Endothelial cell of umbilical vein (primary cell): Measurements from ENCODE around the gene COL1A1. TPM values are rescaled to one million over a fixed set of nuclear protein-coding genes. Genes with fewer than 3 reads are reported as not detected.

ENCODE experiments used
- BruUV-seq: library from RNA; stranded (reverse); fragments of 400-500 nt; replicated peaks from 2 replicates; lab custom pipeline; 2021; lab: Mats Ljungman, UMichigan
- CTCF ChIA-PET: fragments of 300-600, 350-600 bp; sonication (Branson Sonifier 250); formaldehyde crosslinking; loops from one replicate; lab custom pipeline; 2021; ENCODE audit warnings: antibody characterized with exemption, inconsistent platforms; lab: Charles Lee
- POLR2A ChIA-PET: fragments of 300-600, 350-600 bp; sonication (Branson Sonifier 250); formaldehyde crosslinking; loops from one replicate; lab custom pipeline; 2021; ENCODE audit warnings: antibody characterized with exemption, inconsistent platforms; lab: Charles Lee
- DNase-seq: peaks from one replicate; pipeline ENCODE4 v3.0.0-alpha.2; 2011; ENCODE audit warnings: low read depth, low spot score
- FAIRE-seq: peaks from 2 replicates; lab custom pipeline; 2011; peaks lifted over from hg19 to GRCh38; lab: Jason Lieb, UNC
- H2AFZ ChIP-seq: 2 replicates; pipeline ENCODE4 v1.6.0; 2012; ENCODE audit warnings: low read depth, low read length, control low read depth, inconsistent platforms
- H3K27ac ChIP-seq: 2 replicates; pipeline ENCODE4 v1.5.1; 2011; ENCODE audit warnings: low read depth, mild to moderate bottlenecking, control low read depth, low read length, moderate library complexity; ENCODE audit not compliant: insufficient read depth
- H3K27me3 ChIP-seq, 2 experiments: 2 replicates each; pipeline versions ENCODE4 v1.6.0 to v1.6.1; 2011; ENCODE audit warnings: low read length in 2 of 2, mixed read lengths in 1 of 2; ENCODE audit not compliant: control insufficient read depth in 2 of 2, insufficient read depth in 2 of 2
- H3K36me3 ChIP-seq, 2 experiments: 2 replicates in 1 of 2; 3 replicates in 1 of 2; pipeline ENCODE4 v1.5.1; 2011; ENCODE audit warnings: low read length in 2 of 2, mild to moderate bottlenecking in 1 of 2, moderate library complexity in 1 of 2; ENCODE audit not compliant: control insufficient read depth in 2 of 2, insufficient read depth in 2 of 2; ENCODE audit errors: extremely low read depth in 1 of 2
- H3K4me1 ChIP-seq: 3 replicates; pipeline ENCODE4 v1.5.1; 2011; ENCODE audit warnings: mild to moderate bottlenecking, low read length; ENCODE audit not compliant: control insufficient read depth, insufficient read depth; ENCODE audit errors: extremely low read depth
- H3K4me2 ChIP-seq: 2 replicates; pipeline ENCODE4 v1.6.1; 2011; ENCODE audit warnings: low read length, control low read depth, mixed read lengths; ENCODE audit not compliant: insufficient read depth
- H3K4me3 ChIP-seq, 3 experiments: fragments of 200-600 bp in 1 of 3; sonication (generic), shearing (Covaris generic) in 1 of 3; replicated peaks in 1 of 3; 2 replicates each; pipeline ENCODE4 v1.5.1; 2011 to 2016; ENCODE audit warnings: control low read depth in 3 of 3, low read length in 3 of 3, mild to moderate bottlenecking in 2 of 3, inconsistent platforms in 1 of 3, low read depth in 1 of 3, moderate library complexity in 1 of 3; ENCODE audit not compliant: insufficient read depth in 1 of 3
- H3K79me2 ChIP-seq: 2 replicates; pipeline ENCODE4 v1.6.0; 2012; ENCODE audit warnings: low read length, inconsistent platforms; ENCODE audit not compliant: control insufficient read depth, insufficient read depth
- H3K9ac ChIP-seq: replicated peaks from 2 replicates; pipeline ENCODE3; 2011; ENCODE audit warnings: low read length, control low read depth; ENCODE audit not compliant: insufficient read depth; ENCODE audit errors: extremely low read depth
- H3K9me1 ChIP-seq: replicated peaks from 3 replicates; pipeline ENCODE4 v1.6.0; 2011; ENCODE audit warnings: mild to moderate bottlenecking, low read length; ENCODE audit not compliant: control insufficient read depth, insufficient read depth; ENCODE audit errors: extremely low read depth
- H3K9me3 ChIP-seq: replicated peaks from 2 replicates; pipeline ENCODE4 v1.5.1; 2012; ENCODE audit warnings: low read length, inconsistent platforms; ENCODE audit not compliant: control insufficient read depth, insufficient read depth
- H4K20me1 ChIP-seq: replicated peaks from 2 replicates; pipeline ENCODE3; 2011; ENCODE audit warnings: mild to moderate bottlenecking, low read length; ENCODE audit not compliant: control insufficient read depth, insufficient read depth; ENCODE audit errors: extremely low read depth
- EZH2 ChIP-seq: IDR thresholded peaks from 2 replicates; pipeline ENCODE4 v1.6.1; 2012; ENCODE audit warnings: borderline replicate concordance, low read depth, mild to moderate bottlenecking, moderate library complexity, low read length, inconsistent platforms; ENCODE audit not compliant: severe bottlenecking
- FOS ChIP-seq: IDR thresholded peaks from 2 replicates; pipeline ENCODE4 v1.6.1; 2011; ENCODE audit warnings: mild to moderate bottlenecking, low read length, moderate library complexity, borderline replicate concordance; ENCODE audit not compliant: insufficient read depth
- GATA2 ChIP-seq: IDR thresholded peaks from 2 replicates; pipeline ENCODE4 v1.7.0; 2011; ENCODE audit warnings: low read depth, mild to moderate bottlenecking, moderate library complexity, mixed read lengths, low read length; ENCODE audit not compliant: insufficient read length, insufficient read depth
- JUN ChIP-seq: IDR thresholded peaks from 2 replicates; pipeline ENCODE4 v1.6.1; 2011; ENCODE audit warnings: borderline replicate concordance, low read depth; ENCODE audit not compliant: insufficient read length, insufficient read depth
- MYC ChIP-seq: IDR thresholded peaks from one replicate; pipeline ENCODE4 v1.6.1; 2011; ENCODE audit warnings: mild to moderate bottlenecking, low read depth, low read length
- POLR2A ChIP-seq: IDR thresholded peaks from 2 replicates; pipeline ENCODE4 v1.6.1; 2012; ENCODE audit warnings: low read depth, mild to moderate bottlenecking, control low read depth, low read length
- POLR2AphosphoS5 ChIP-seq: IDR thresholded peaks from 2 replicates; pipeline ENCODE4 v1.6.1; 2012; ENCODE audit warnings: low read depth, mild to moderate bottlenecking, control low read depth, low read length, moderate library complexity; ENCODE audit not compliant: insufficient read depth
- dilution Hi-C: fragments of 300-500 bp; cut with MboI; formaldehyde crosslinking; loops from one replicate; pipeline ENCODE4 v1.15.0; 2019; ENCODE audit warnings: low sequenced_read_pairs; ENCODE audit not compliant: extremely low pct_ligation_motif_present
- intact Hi-C: fragments of 100-400 bp; cut with micrococcal nuclease; formaldehyde crosslinking; loops from one replicate; pipeline ENCODE4 v1.10.0; 2022
- polyA plus RNA-seq, 4 experiments: library from polyadenylated mRNA; depleted of rRNA in 3 of 4; stranded (reverse) in 3 of 4; unstranded in 1 of 4; fragments of >200 nt; gene quantifications; 2 replicates each; pipeline versions ENCODE4 v1.2.1 to v1.2.3, GENCODE V29; 2011 to 2012; ENCODE audit warnings: missing spikeins in 1 of 4
- total RNA-seq: library from RNA; stranded (reverse); gene quantifications from 2 replicates; pipeline ENCODE4 v1.2.3, GENCODE V29; 2021
- TF ChIP-seq, protein P1 (sequence below): IDR thresholded peaks from 2 replicates; pipeline ENCODE4 v1.6.1; 2011; ENCODE audit not compliant: insufficient read depth, insufficient read length
- TF ChIP-seq, protein P2 (sequence below), 2 donors: IDR thresholded peaks; 1 replicate in 1 of 2; 2 replicates in 1 of 2; pipeline ENCODE4 v1.5.1; 2011; ENCODE audit warnings: low read length in 2 of 2, mild to moderate bottlenecking in 2 of 2, moderate library complexity in 2 of 2, control low read depth in 1 of 2, inconsistent platforms in 1 of 2, low read depth in 1 of 2; ENCODE audit not compliant: insufficient read depth in 1 of 2; ENCODE audit errors: extremely low read depth in 1 of 2

COL1A1 gene
- total and polyA plus RNA-seq, 2 donors (not counting 3 experiments of a cell fraction or from before 2014, with no cell fraction given): 0.07 TPM

DNA sequence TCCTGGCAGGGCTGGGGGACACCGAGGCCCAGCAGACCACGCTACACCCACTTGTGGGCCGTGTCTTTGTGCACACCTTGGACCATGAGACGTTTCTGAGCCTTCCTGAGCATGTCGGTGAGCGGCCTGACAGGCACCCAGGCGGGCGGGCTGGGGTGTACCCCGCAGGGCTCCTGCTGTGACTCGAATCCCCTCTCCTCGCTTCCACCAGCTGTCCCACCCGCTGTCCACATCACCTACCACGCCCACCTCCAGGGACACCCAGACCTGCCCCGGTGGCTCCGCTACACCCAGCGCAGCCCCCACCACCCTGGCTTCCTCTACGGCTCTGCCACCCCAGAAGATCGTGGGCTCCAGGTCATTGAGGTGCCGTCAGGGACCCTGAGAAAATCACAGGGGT is 34.1 kb downstream of the COL1A1 start:
- Histone ChIP-seq H3K79me2 (no peaks in the 10 kb centered on the region), H3K4me3 (no peak overlapping the region), H3K36me3 (no peaks in the 10 kb centered on the region), H3K9me3 (no peaks in the 10 kb centered on the region), H3K4me1 (no peaks in the 10 kb centered on the region), H3K27ac (no peak overlapping the region), H4K20me1 (no peaks in the 10 kb centered on the region), H3K4me2 (no peak overlapping the region), H2AFZ (no peak overlapping the region), H3K9ac (no peak overlapping the region), H3K27me3 (no peaks in the 10 kb centered on the region), H3K9me1 (no peaks in the 10 kb centered on the region)
- no TSS peak for BruUV-seq
- DNase-seq (no peak), FAIRE-seq (no peak)
- ChIA-PET POLR2A (no interaction called here), CTCF (interaction anchor here (1.3 to 8.8 kb wide), 4 partner anchors 11 to 131 kb away, joined by 6 to 234 read pairs (median 70); no protein-coding TSS in a partner anchor)
- intact Hi-C loops (no loop called here), dilution Hi-C loops (no loop called here)
- TF ChIP-seq JUN: no peak
- TF ChIP-seq GATA2: no peak
- TF ChIP-seq, protein P1, sequence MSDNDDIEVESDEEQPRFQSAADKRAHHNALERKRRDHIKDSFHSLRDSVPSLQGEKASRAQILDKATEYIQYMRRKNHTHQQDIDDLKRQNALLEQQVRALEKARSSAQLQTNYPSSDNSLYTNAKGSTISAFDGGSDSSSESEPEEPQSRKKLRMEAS: no peak
- TF ChIP-seq EZH2: no peak

GRCh38 chr17:50166518-50167181 is 34.8 kb downstream of the COL1A1 start:
- ChIA-PET POLR2A (no interaction called here), CTCF (interaction anchor here (0.9 to 3.6 kb wide), 6 partner anchors 12 to 73 kb away, joined by 3 to 15 read pairs (median 6); no protein-coding TSS in a partner anchor)
- Histone ChIP-seq H3K27me3 (no peaks in the 10 kb centered on the region), H3K79me2 (no peaks in the 10 kb centered on the region), H3K36me3 (no peaks in the 10 kb centered on the region), H4K20me1 (no peaks in the 10 kb centered on the region), H3K4me1 (no peaks in the 10 kb centered on the region), H3K9ac (no peak overlapping the region), H3K9me1 (no peaks in the 10 kb centered on the region), H3K27ac (no peak overlapping the region), H2AFZ (no peak overlapping the region), H3K4me2 (no peak overlapping the region), H3K4me3 (no peak overlapping the region), H3K9me3 (no peaks in the 10 kb centered on the region)
- DNase-seq: no peak
- BruUV-seq: no TSS peak
- intact Hi-C loops (no loop called here), dilution Hi-C loops (no loop called here)
- FAIRE-seq: no peak
- TF ChIP-seq POLR2AphosphoS5: no peak
- TF ChIP-seq, protein P2, sequence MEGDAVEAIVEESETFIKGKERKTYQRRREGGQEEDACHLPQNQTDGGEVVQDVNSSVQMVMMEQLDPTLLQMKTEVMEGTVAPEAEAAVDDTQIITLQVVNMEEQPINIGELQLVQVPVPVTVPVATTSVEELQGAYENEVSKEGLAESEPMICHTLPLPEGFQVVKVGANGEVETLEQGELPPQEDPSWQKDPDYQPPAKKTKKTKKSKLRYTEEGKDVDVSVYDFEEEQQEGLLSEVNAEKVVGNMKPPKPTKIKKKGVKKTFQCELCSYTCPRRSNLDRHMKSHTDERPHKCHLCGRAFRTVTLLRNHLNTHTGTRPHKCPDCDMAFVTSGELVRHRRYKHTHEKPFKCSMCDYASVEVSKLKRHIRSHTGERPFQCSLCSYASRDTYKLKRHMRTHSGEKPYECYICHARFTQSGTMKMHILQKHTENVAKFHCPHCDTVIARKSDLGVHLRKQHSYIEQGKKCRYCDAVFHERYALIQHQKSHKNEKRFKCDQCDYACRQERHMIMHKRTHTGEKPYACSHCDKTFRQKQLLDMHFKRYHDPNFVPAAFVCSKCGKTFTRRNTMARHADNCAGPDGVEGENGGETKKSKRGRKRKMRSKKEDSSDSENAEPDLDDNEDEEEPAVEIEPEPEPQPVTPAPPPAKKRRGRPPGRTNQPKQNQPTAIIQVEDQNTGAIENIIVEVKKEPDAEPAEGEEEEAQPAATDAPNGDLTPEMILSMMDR (IDR thresholded peaks at IDR 0.05; ENCODE audit: extremely low read depth in 1 of 2, insufficient read depth in 1 of 2, low read depth in 1 of 2, low read length in 2 of 2): no peak
- TF ChIP-seq MYC: no peak
- TF ChIP-seq POLR2A: no peak
- no peak for TF ChIP-seq GATA2
- TF ChIP-seq, protein P1: no peak
- no peak for TF ChIP-seq FOS
- TF ChIP-seq JUN: no peak
- no peak for TF ChIP-seq EZH2
